GM10248 (cell line): Measurements from ENCODE around the gene CEP290.

Experiments
- CTCF ChIA-PET: fragments of 300-600 bp; sonication (Branson Sonifier 250); formaldehyde crosslinking; extraction: SDS; loops from one replicate; lab custom pipeline; 2021; ENCODE audit warnings: antibody characterized with exemption; lab: Yijun Ruan, JAX
- POLR2A ChIA-PET: fragments of 350-650 bp; sonication (Branson Sonifier 250); formaldehyde crosslinking; extraction: SDS; loops from one replicate; lab custom pipeline; 2020; ENCODE audit warnings: antibody characterized with exemption; lab: Yijun Ruan, JAX
- DNase-seq: peaks from one replicate; pipeline ENCODE4 v3.0.0; 2012; ENCODE audit errors: extremely low spot score
- TF ChIP-seq, protein P1 (sequence below): IDR thresholded peaks from 2 replicates; pipeline ENCODE4 v1.5.1; 2012; ENCODE audit warnings: mild to moderate bottlenecking, low read depth; ENCODE audit errors: extremely low read depth, missing control alignments, control extremely low read depth

The CEP290 gene

DNA sequence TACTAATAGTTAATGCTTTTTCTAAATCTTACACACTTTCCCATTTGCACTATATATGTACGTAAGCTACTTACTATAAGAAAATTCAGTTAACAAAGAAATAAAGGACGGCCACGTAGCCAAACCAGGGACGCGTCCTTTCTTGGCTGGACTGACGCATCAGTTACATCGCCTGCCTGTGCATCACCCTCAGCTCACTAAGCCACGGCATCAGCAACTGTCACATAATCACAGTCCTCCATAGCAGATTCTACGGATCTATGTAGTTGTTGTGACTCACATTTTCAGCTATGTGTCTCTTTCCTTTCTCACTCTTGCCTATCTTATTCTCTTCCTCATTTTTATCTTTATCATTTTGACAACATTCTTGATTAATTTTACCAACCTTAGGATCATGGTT, 74.6 kb downstream of the CEP290 start:
- no peak for DNase-seq
- POLR2A ChIA-PET, result no interaction called here
- CTCF ChIA-PET, result interaction anchor here (1.8 kb wide), 1 partner anchor 11 kb away, joined by 4 read pairs; no protein-coding TSS in a partner anchor
- TF ChIP-seq, protein P1, sequence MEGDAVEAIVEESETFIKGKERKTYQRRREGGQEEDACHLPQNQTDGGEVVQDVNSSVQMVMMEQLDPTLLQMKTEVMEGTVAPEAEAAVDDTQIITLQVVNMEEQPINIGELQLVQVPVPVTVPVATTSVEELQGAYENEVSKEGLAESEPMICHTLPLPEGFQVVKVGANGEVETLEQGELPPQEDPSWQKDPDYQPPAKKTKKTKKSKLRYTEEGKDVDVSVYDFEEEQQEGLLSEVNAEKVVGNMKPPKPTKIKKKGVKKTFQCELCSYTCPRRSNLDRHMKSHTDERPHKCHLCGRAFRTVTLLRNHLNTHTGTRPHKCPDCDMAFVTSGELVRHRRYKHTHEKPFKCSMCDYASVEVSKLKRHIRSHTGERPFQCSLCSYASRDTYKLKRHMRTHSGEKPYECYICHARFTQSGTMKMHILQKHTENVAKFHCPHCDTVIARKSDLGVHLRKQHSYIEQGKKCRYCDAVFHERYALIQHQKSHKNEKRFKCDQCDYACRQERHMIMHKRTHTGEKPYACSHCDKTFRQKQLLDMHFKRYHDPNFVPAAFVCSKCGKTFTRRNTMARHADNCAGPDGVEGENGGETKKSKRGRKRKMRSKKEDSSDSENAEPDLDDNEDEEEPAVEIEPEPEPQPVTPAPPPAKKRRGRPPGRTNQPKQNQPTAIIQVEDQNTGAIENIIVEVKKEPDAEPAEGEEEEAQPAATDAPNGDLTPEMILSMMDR, result no peak

DNA sequence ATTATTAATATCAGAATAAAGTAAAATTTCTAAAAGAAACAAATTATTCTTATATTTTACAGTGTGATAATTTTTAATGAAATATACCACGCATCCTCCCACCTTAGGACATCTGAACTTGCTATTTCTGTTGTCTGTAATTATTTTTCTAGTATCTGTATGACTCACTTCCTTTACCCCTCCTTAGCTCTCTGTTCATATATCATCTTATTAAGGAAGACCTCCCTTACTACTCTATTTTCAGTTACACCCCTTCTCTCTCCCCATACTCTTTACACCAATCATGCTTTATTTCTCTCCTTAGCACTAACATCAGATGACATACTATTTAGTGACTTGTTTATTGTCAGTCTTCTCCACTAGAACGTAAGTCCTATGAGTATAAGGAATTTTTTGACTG, 78.5 kb downstream of the CEP290 start:
- ChIA-PET CTCF (interaction anchor here (1.0 to 1.3 kb wide), 2 partner anchors 11 to 26 kb away, joined by 3 read pairs; no protein-coding TSS in a partner anchor), POLR2A (no interaction called here)
- TF ChIP-seq, protein P1, result no peak
- peak; percentile 14 for DNase-seq

DNA sequence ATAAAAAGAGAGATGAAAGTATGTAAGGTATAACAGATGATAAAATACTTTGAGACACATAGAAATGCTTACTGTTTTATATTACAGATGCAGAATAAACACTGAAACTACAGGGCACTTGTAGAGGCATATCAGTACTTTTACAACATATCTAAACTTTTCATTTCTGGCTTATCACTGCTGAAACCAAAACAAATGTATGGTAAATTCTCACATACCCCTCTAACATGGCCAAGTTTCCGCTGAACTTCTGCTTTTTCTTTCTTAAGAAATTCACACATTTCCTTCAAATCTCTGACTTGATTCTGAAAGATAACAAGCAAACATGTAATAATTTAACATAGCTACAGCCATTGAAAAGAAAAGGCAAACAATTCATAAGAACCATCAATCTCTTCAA, 79.4 kb downstream of the CEP290 start:
- TF ChIP-seq, protein P1, result no peak
- ChIA-PET POLR2A (no interaction called here), CTCF (interaction anchor here (1.6 kb wide), 1 partner anchor 9 kb away, joined by 7 read pairs; no protein-coding TSS in a partner anchor)
- DNase-seq, result peak; percentile 8

DNA sequence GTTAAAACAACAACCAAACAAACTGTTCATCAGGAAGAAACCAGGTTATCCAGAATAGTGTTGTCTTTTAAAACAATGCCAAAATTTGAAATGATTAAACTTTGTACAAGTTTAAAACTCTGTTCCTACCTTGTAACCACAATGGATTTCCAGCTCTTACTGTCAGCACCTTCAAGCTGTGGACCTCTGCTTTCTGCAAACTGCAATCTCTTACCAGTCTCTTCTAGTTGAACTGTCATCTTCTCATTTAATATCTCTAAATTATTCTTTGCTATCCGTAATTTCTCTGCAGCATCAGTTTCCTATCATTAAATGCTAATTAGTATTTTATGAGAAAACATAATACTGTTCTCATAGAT, 83.2 kb downstream of the CEP290 start:
- CTCF ChIA-PET, result interaction anchor here (1.3 to 1.4 kb wide), 2 partner anchors 17 to 20 kb away, joined by 3 to 5 read pairs; no protein-coding TSS in a partner anchor
- TF ChIP-seq, protein P1, result no peak
- no peak for DNase-seq
- POLR2A ChIA-PET, result no interaction called here

DNA sequence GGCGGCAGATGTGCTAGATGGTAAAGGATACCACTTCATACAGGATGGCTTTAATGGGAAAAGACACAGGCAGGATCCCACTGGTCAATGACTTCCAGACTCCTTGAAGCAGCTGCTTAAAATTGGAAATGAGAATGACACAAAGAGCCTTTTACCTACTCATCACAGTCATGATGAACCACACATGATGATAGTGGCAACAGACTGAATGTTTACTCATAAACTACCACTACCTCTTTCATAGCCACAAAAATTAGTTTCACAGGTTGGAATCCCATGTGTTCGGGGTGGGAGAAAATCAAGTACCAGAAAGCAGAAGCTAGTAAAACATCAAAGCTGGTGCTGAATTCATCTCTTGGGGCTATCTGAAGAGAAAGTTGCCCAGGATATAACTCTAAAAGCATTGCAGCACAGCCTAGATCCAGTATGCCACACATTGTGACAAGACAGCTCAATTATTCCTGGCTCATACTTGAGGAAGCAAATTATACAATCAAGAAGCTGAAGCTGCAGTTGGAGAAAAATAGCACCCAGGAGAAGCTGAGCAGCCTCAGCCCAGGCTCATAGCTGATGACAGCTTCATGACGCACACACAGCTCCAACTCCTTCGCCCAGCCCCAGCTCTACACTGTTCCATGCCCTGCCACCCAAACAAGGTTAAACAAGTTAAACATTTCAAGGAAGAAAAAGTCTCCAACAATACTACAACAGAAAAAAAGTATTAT, 83.7 kb downstream of the CEP290 start:
- no peak for DNase-seq
- ChIA-PET CTCF (interaction anchor here (0.7 to 1.4 kb wide), 3 partner anchors 12 to 21 kb away, joined by 3 to 5 read pairs (median 3); no protein-coding TSS in a partner anchor), POLR2A (no interaction called here)
- TF ChIP-seq, protein P1, result no peak

DNA sequence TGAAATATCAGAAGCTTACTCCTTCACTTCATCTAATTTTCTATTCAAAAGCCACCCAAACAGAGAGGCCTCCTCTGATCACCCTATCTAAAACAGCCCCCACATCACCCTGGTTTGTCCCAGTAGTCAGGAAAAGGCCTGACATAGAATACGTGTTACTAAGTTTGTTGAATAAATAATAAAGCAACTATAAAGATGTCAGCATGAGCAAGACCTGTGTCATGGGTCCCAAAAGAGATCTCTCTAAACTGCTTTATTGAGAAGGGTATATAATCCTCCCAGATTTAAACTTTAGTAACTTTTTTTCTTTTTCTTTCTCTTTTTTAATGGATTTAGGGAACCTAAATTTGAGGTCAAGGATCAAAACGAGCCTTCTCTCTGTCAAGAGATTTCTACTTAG, 85.3 kb downstream of the CEP290 start:
- TF ChIP-seq, protein P1, result no peak
- CTCF ChIA-PET, result interaction anchor here (1.4 kb wide), 1 partner anchor 10 kb away, joined by 4 read pairs; no protein-coding TSS in a partner anchor
- DNase-seq, result no peak
- POLR2A ChIA-PET, result no interaction called here
